ENCODE data around the gene APOF. TPM values are rescaled to one million over a fixed set of nuclear protein-coding genes. Genes with fewer than 3 reads are reported as not detected.

Gene APOF
- total and polyA plus RNA-seq, 10 of the 15 experiments (the other 5 are each of a cell fraction or from before 2014, with no cell fraction given), result 0.04 to 0.19 (median 0.11) TPM; not detected in 5

DNA sequence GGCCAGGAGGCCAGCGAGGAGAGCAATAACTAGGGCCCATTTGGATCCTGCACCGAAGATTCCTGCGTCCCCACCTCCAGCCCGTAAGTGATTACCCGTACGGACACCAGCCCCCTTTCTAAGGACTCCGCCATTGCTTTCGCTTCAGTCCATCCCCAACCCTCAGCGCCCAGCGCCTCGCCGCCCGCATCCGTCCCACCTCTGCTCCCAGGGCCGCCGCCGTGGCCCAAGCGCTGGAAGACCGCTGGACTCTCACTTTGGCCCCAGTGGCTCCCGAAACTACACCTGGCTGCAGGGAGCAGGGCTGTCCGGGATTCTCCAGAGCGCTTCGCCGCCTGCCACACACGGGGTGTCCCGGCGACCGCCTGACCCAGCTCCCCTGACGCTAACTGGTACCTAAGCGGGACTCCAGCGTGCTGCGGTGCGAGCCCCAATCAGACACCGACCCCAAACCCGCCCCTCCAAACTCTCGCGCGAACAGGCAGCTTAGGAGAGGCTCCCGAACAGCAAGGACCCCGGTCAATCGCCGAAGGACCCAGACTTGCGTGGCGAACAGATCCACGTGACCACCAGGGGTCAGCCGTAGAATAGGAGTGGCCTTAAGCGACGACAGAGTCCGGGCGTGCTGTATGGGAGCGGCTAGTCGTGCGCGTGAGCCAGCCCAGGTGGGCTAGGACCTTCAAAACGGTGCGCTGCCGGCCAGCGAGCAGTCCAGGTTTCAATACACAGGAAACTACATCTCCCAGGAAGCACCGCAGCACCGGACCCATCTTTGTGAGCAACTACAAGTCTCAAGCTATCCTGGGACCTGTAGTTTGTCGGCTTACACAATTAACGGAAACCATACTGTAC, 46.8 kb downstream of the APOF start, which contains the start of gene CNPY2 (continued):
- TF ChIP-seq ATF7 (IDR thresholded peaks at IDR 0.05; ENCODE audit: low read depth), result no peak
- TF ChIP-seq KDM1A (IDR thresholded peaks at IDR 0.05; ENCODE audit: borderline replicate concordance), result no peak
- no peak for TF ChIP-seq ZNF274 (IDR thresholded peaks at IDR 0.05; ENCODE audit: insufficient read depth, insufficient read length)
- TF ChIP-seq NR2C2 (IDR thresholded peaks at IDR 0.05; ENCODE audit: borderline replicate concordance, control insufficient read depth, insufficient read length, low read depth), result no peak
- peak; percentile 74 for TF ChIP-seq MYC (IDR thresholded peaks at IDR 0.05; ENCODE audit: insufficient read depth, insufficient read length, insufficient replicate concordance, low read length, severe bottlenecking)
- TF ChIP-seq, protein P1, sequence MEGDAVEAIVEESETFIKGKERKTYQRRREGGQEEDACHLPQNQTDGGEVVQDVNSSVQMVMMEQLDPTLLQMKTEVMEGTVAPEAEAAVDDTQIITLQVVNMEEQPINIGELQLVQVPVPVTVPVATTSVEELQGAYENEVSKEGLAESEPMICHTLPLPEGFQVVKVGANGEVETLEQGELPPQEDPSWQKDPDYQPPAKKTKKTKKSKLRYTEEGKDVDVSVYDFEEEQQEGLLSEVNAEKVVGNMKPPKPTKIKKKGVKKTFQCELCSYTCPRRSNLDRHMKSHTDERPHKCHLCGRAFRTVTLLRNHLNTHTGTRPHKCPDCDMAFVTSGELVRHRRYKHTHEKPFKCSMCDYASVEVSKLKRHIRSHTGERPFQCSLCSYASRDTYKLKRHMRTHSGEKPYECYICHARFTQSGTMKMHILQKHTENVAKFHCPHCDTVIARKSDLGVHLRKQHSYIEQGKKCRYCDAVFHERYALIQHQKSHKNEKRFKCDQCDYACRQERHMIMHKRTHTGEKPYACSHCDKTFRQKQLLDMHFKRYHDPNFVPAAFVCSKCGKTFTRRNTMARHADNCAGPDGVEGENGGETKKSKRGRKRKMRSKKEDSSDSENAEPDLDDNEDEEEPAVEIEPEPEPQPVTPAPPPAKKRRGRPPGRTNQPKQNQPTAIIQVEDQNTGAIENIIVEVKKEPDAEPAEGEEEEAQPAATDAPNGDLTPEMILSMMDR (IDR thresholded peaks at IDR 0.05 in 2 of 3, conservative IDR thresholded peaks at IDR 0.05 in 1 of 3; ENCODE audit: control insufficient read depth in 2 of 3, extremely low read depth in 1 of 3, insufficient read depth in 1 of 3, low read depth in 3 of 3, low read length in 3 of 3), result peak in 1 of 3 experiments; percentile 50; a peak in 2 of 6 replicates
- no peak for TF ChIP-seq SUZ12 (IDR thresholded peaks at IDR 0.05; ENCODE audit: unreplicated experiment)
- TF ChIP-seq RCOR1 (conservative IDR thresholded peaks at IDR 0.05; ENCODE audit: low read depth, low read length), result peak; percentile 96; the same call in 1 of the 2 replicates
- no peak for TF ChIP-seq JUNB (IDR thresholded peaks at IDR 0.05)
- TF ChIP-seq ZBTB33 (IDR thresholded peaks at IDR 0.05), result no peak
- TF ChIP-seq MTA2 (IDR thresholded peaks at IDR 0.05; ENCODE audit: low read depth), result no peak
- peak; percentile 23; the same call in 1 of the 2 replicates for TF ChIP-seq E2F4 (IDR thresholded peaks at IDR 0.05; ENCODE audit: low read depth, low read length)
- no peak for TF ChIP-seq SMARCA5 (IDR thresholded peaks at IDR 0.05)
- TF ChIP-seq ZSCAN29 (IDR thresholded peaks at IDR 0.05), result no peak
- TF ChIP-seq SREBF1 (IDR thresholded peaks at IDR 0.05; ENCODE audit: low read length), result peak; percentile 55; the same call in 1 of the 2 replicates
- no peak for TF ChIP-seq NFYA (IDR thresholded peaks at IDR 0.05; ENCODE audit: borderline replicate concordance, low read depth, low read length)
- TF ChIP-seq STAT3 (IDR thresholded peaks at IDR 0.05; ENCODE audit: low read depth, low read length), result no peak
- TF ChIP-seq SPI1 (IDR thresholded peaks at IDR 0.05; ENCODE audit: borderline replicate concordance, insufficient read depth, low read depth, low read length), result no peak
- peak; percentile 75 for TF ChIP-seq PKNOX1 (IDR thresholded peaks at IDR 0.05)
- TF ChIP-seq ESRRA (IDR thresholded peaks at IDR 0.05; ENCODE audit: low read length), result no peak
- no peak for TF ChIP-seq BCLAF1 (IDR thresholded peaks at IDR 0.05)
